ENCODE results near the gene ELOVL7.

DNA sequence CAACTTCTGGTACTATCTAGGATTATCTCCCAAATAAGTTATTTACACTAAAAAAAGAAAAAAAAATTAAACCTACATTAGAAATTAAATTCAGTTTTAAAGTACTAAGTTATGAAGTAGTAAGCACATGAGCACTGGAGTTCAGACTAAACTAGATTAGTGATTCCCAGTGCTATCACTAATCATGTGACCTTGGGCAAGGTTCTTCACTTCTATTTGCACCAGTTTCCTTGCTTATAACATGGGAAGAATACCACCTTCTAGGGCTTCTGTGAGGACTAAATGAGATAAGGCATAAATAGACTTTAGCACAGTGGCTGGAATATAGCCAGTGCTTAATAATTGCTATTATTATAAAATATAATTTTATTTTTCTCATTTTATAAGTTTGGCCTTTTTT, 10.5 kb downstream of the ELOVL7 start:
- TF ChIP-seq, protein P1, sequence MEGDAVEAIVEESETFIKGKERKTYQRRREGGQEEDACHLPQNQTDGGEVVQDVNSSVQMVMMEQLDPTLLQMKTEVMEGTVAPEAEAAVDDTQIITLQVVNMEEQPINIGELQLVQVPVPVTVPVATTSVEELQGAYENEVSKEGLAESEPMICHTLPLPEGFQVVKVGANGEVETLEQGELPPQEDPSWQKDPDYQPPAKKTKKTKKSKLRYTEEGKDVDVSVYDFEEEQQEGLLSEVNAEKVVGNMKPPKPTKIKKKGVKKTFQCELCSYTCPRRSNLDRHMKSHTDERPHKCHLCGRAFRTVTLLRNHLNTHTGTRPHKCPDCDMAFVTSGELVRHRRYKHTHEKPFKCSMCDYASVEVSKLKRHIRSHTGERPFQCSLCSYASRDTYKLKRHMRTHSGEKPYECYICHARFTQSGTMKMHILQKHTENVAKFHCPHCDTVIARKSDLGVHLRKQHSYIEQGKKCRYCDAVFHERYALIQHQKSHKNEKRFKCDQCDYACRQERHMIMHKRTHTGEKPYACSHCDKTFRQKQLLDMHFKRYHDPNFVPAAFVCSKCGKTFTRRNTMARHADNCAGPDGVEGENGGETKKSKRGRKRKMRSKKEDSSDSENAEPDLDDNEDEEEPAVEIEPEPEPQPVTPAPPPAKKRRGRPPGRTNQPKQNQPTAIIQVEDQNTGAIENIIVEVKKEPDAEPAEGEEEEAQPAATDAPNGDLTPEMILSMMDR (IDR thresholded peaks at IDR 0.05), result no peak
- no peak for TF ChIP-seq EZH2phosphoT487 (IDR thresholded peaks at IDR 0.05)
- TF ChIP-seq EZH2 (IDR thresholded peaks at IDR 0.05), result no peak

Measured in neural progenitor cell (in vitro differentiated cells).